ENCODE results near the gene GOLT1A. TPM values are rescaled to one million over a fixed set of nuclear protein-coding genes. Genes with fewer than 3 reads are reported as not detected.

Gene GOLT1A, protein sequence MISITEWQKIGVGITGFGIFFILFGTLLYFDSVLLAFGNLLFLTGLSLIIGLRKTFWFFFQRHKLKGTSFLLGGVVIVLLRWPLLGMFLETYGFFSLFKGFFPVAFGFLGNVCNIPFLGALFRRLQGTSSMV
- not detected in 2 replicates for total RNA-seq

DNA sequence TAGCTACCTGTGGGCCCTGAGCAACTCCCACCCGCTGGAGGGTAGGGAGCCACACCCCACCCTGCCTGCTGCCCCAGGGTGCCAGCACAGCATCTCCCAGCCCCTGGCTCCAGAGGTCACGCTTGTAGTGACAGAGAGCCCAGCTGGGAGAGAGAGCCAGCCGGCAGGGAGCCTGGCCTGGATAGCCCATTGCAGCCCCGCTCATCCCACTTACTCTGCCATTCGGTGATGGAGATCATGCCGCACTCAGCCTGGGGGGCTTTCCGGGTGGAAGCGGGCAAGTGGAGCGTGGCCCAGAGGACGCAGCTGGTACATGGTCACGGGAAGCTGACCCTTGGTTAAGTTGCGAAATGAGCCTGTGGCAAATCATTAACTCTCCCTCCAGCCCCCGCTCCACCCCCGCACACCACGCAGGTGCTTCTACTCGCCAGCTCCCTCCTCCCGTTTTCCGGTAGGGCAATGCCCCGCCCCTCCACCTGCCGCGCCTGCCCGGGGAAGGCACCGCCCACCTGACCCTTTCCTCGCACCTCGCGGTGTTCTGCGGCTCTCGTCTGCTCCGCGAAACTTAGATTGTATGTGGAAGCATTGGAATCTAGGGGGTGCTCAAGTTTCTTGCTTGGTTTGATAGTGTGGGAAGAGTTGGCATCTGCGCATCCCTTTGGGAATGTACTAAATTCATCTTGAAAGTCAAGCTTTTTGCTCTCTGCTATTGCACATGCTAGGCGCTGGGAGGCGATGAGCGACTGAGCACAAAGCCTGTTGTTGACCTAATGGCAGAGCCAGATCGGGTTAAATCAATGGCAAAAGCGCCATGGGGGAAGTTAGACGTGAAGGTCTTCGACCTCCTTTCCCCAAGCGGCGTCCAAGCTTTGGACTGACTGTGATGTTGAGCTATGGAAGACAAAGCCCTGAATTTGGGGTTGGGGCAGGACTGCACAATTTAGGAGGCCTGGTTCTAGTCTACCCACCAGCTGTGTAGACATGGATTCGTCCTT lies at the start of gene GOLT1A:
Gene GOLT1A, minus strand, starts transcription at position 321 of the 995 bp plus-strand sequence. Its CDS starts 82 bp downstream, at position 239.

DNA sequence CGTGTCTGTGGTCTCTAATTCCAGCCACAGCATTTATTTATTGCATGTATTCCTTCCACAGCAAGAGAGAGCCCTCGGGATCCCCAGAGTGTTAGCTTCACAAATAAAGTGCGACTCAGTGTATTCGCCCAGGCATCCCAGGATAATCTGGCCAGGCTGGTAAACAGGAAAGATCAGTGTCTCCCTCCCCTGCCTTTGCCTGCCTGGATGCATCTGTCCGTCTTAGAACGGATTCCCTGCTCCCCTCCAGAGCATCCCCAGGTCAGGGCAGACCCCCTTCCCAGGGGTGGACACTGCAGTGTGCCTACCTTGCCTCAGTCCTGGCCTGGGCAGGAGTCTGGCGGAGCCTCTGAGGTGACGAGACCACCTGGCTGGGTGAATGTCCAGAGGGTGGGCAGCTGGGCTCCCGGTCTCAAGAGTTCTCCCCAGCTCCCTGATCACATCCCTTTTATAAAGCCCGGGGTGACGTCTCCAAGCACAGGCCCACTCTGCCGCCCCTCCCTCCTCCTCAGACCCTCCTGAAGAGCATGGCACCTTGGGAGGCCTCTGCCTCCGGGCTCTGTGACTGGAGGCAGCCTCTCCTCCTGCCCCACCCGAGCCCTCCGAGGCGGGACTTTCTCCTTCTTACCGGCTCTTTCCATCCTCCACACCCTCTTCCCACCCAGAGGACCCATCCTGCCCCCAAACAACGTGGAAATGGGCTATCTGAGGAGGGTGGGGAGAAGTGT lies 17.6 kb downstream of the GOLT1A start, which contains the start of gene KISS1:
Gene KISS1, minus strand, starts transcription at position 424 of the 728 bp plus-strand sequence. CDS start 3,615 bp downstream, outside the sequence.

DNA sequence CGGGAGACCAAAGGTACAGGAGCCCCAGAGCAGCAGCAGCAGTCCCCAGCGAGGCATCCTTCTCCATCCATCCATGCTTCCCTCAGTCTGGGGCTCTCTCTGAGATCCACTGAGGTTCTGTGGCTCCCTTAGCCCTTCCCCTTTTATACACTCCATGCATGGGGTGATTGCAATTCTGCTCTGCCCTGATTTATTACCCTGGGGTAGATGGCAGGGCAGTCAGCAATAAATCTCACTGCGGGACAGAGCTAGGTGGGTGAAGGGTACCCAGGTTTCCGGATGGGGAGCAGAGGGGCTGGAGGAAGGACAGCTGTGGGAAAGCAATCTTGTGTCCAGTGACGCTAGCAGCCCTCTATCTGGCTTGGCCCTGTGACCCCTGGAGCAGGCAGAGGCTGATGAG lies 47.6 kb downstream of the GOLT1A start, which contains the start of gene REN:
Gene REN, minus strand, starts transcription at position 119 of the 400 bp plus-strand sequence. Its CDS starts 44 bp downstream, at position 75.

DNA sequence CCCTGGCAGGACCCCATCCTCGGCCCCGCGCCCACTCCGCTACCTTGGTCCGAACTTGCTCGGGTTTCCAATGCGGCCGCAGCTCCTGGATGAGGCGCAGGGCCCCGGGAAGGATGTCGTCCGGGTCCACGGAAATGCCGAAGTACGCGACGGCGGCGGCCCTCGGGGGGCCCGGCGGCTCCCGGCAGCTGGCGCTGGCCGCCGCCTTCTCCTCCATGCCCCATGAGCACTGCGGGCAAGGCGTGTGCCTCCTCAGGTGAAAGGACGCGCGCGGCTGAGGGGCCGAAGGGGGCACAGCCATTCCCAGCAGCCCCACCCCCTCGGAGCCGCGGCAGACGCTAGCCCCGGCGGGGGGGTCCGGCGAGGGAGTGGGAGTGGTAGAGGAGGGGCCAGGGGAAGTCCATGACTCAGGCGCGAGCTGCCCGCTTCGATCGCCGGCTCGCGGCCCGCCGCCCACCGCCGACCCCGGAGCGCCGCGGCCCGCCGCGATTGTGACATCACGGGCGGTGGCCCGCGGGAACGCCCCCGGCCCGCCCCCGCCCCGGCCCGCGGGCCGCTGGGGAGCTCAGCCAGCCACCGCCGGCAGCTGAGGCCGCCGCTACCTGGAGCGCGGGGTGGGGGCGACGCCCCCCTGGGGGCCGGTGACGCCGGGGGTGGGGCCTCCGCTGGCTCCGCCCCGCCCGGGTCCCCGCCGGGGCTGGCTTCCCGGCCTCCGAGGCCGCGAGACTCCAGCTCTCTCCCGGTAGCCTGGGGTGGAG lies 62.1 kb downstream of the GOLT1A start, which contains the start of gene ETNK2:
Gene ETNK2, minus strand, starts transcription at position 493 of the 758 bp plus-strand sequence. Its CDS starts 192 bp downstream, at position 301.

Other genes starting within 250 kb of the GOLT1A start
- 9.9 and 10.9 TPM in 2 replicates for gene SOX13, start 140.9 kb downstream of the GOLT1A start, total RNA-seq
- 12.9 and 13.1 TPM in 2 replicates for gene ETNK2, start 61.9 kb downstream of the GOLT1A start, total RNA-seq
- 0.39 and 0.40 TPM in 2 replicates for gene REN, start 47.7 kb downstream of the GOLT1A start, total RNA-seq
- gene KISS1, start 17.5 kb downstream of the GOLT1A start, total RNA-seq, result 12.6 and 21.9 TPM in 2 replicates
- gene PLEKHA6, start 145.9 kb upstream of the GOLT1A start, total RNA-seq, result 1.3 TPM in 2 replicates
- gene PPP1R15B, start 197.8 kb upstream of the GOLT1A start, total RNA-seq, result 28.4 and 31.3 TPM in 2 replicates